ENCODE measurements around the gene METTL24.
"Not testable (repeated sequence)": the region's sequence is repeated elsewhere in the genome, so short reads cannot be mapped to it uniquely, and the experiment has no call there.

METTL24 gene

DNA sequence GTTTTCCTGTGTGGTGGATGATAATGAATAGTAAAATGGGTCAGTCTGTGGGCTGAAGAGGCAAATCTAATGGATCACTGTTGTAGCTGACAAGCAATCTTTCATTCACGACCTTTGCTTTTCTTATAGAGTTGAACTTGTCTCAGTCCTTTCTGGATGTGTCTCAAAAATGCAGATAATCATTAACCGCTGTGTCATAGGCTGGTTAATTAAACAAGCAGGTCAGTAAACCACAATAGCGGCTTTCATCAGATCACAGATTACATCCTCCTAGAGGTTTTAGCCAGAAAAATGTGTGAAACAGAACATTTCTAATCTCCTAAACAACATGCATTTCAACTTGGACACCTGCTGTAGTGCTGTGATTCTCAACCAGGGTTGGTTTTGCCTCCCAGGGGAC is 2.5 kb upstream of the METTL24 start:
- FAIRE-seq (peak; percentile 20), DNase-seq (ENCODE audit: low spot score) (peak; percentile 33)

DNA sequence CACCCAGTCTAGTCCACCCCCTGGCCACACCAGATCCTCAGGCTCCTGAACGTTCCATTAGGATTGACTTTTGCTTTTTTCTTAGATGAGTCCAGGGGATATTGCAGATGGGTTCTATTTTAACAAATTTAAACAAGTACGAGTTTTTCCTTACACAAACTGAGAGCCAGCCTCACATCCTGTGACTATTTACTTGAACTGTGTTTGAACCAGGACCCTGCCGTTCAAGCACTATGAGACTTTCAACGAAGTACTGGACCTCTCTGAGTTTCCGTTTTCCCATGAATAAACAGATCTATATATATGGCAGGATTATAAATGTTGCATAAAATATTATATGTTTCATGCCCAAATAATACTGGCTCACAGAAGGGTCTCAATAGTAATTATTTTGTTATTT is 1.4 kb upstream of the METTL24 start:
- DNase-seq (ENCODE audit: low spot score) = no peak
- FAIRE-seq = no peak

DNA sequence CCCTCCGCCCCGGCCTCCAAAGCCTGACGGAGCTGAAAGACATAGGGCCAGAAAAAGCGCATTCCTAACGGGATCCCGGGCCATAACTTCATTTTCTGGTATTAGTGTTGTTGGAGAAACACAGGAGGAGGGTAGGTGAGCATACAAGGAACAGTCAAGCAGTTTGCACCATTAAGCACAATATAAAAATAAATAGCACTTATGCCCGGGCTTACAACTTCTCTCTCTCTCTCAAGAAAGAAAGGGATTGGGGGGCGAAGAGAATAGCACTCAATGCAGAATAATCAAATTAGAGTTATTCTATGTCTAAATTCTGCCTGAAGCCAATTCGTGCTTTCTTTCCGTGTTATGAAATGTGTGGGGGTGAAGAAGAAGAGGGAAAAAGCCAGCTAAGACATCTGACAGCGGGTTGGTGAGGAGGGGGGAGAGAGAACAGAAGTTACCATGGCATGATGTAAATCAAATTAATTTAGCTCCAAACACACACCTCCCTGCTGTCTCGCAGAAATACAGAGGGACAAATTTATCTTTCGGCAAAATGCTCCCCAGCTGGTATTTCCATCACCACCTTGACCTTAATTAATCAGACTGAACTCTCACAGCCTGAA is 508 bp upstream of the METTL24 start:
- FAIRE-seq = no peak
- DNase-seq (ENCODE audit: low spot score) = no peak

DNA sequence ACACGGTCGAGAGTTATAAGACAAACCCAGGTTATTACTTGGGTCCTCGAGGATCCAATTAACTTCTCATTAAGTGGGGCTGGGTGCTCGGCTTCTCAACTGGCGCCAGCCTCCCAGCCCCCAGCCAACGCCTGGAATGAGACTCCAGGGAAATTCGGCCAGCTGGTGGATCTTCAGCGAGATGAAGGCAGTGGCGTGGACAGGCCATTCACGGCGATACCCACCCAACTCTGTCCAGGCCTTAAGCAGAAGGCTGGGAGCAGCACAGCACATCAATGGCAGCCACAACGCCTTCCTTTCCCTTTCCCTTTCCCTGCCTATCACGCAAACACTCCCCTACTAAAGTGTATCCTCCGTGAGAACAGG is 868 bp downstream of the METTL24 start:
- FAIRE-seq (no peak), DNase-seq (ENCODE audit: low spot score) (no peak)

DNA sequence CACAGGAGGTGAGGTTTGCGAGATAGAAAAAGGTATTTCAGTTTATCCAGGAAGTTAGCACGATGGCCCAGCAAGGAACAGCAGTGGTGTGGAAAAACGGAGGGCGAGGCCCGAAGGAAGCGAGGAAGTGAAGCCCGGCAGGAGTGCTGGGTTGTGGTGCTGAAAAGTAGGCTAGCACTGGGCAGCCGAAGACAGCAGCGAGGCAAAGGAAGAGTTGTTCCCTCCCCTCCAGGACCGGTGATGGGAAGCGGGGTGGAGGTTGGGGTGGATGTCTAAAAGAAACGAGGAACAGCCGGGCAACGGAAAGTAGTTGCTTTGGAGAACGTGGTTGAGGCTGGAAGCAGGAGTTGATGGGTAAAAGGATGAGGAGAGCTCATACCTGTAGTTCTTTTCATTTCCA is 1.4 kb downstream of the METTL24 start:
- FAIRE-seq (no peak), DNase-seq (ENCODE audit: low spot score) (no peak)

DNA sequence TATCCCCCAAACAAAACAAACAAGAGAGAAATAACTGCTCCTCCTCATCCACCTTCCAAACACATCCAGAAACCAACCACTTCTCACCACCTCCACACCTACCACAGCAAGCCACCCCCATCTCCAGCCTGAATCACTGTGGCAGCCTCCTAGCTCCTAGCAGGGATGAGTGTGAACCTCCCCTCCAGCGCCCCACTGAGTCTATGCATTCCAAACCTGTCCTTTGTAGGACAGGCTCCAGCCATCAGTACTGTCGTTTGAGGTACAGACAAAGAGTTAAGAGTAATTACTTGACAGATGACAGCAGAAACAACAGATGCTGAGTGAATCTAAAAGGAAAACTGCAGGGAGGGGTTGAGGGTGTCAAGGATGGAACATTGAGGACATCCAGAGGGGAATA is 2.4 kb downstream of the METTL24 start:
- FAIRE-seq (no peak), DNase-seq (ENCODE audit: low spot score) (no peak)

DNA sequence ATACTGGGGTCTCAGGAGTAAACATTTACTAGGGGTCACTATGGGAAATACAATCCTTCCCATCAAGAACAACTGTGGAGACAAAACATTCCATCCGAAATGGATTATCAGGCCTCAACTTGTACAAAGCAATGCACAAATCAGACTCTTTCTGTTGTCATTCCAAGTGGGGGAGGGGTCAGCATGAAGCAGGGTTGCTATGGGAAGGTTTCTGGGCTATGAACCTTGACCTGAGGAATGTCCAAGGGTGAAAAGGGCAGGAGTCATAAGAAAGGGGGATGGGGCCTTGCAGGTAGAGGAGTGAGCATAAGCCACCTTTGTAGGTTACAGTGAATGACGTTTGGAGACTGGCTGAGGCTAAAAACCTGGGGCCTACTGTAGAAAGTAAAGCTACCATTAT is 3.1 kb downstream of the METTL24 start:
- no peak for FAIRE-seq

DNA sequence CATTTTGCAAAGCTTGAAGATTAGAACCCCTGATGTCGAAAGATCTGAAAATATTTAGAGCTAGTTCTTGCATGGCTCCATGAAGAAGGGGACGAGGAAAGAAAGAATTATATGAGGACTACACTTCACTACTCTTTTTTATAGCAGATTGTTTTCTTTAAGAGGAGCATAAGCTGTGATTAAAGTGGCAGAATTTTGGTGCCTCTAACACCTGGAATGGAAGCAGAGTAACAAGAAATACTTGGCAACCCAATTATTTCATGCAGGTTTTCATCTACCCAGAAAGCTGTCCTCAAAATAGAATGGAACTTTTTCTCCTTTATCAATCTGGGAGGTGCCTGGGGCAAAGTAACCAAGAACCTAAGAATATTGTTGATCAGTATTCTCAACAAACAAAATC is 4.0 kb downstream of the METTL24 start:
- DNase-seq (ENCODE audit: low spot score) = no peak
- FAIRE-seq = no peak

More for the DNA sequence above, 3.1 kb downstream of the METTL24 start:
- no peak for DNase-seq (ENCODE audit: low spot score)

DNA sequence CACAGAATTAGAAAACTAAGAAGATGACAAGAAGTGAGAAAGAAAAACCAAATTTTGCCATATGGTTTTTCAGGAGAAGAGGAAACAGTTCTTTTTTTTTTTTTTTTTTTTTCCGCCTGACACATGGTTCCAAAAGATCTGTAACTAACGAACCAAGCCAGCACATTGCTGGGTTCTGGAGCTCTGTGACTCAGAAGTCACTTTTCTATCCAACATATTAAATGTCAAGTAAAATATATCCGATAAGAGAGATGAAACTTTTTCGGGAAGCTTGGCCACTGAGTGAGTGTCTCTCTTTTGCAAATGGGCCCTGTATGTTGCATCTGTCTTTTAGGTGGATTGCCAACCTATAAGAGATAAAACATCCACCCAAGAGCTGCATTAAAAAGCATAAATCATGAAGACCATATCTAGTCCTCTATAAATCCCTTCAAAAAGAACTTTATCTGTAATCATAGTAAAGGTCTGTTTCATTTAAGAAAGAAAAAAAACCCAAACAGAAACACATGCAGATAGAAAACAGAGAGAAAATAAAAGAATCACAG is 4.6 kb downstream of the METTL24 start:
- DNase-seq (ENCODE audit: low spot score) (no peak), FAIRE-seq (no peak)

DNA sequence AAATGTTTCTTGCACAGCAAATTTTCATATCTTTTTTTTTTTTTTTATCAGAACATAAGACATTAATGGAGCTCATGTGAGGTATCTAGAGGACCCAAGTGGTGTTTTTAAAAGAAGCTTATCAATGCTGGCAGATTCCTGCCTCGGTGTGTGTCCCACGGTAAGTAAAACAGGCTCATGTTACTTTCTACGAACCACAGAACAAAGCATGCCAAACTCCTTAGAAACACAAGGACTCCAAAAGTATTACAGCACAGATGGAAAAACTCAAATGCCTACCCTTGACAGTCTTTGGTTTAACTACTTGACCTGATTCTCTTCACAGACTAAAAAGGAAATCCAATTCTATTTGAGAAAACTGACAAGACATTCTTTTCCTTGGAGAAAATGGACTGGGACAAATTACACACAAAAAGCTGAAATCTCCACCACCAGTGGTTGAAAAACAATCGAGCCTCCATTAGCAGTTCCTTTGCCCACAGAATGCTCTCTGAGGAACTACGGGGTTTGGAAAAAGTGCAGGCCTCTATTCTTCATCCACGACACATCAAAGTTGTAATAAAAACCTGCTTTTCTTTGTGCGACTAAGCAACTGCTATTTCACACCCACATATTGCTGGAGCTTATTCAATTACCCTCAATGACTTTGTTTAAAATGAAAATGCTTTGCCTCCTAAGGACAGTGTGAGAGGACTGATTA is 5.4 kb downstream of the METTL24 start:
- DNase-seq (ENCODE audit: low spot score) = no peak
- FAIRE-seq = no peak

DNA sequence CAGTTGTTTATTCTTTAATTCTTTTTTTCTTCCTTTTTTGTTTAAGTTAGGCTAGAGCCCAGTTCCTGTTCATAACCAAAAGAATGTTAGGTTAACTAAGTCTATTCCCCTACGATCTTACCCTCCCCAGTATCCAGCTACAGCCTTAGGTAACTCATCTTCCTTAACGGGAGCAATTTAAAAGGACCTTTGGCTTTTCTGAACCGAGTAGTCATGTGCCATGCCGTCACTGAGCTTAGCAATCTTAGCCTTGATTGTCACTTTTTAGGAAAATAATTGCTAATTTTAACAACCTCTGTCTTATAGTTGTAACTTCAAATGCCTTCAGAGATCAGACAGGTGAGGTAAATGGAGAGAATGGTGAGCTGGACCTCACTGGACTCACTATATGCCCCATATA is 6.2 kb downstream of the METTL24 start:
- DNase-seq (ENCODE audit: low spot score) (no peak), FAIRE-seq (no peak)

DNA sequence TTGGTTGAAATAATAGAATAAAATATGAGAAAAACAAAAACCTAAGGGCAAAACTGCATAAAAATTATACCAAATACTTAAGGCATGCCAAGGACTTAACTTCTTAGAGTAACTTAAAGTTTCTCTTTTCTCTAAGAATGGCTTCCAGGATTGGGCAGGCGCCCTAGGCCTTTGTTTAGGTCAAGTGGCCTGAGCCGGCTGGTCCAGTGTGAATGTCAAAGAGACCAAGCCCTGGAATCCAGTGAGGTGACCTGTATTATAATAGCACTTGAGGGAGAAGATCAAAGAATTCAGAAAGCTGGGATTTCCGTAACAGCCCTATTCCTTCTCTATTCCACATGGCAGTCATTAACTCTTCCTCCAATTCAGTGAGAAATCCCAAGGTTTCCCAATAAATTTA is 6.6 kb downstream of the METTL24 start:
- DNase-seq (ENCODE audit: low spot score) (no peak), FAIRE-seq (no peak)

DNA sequence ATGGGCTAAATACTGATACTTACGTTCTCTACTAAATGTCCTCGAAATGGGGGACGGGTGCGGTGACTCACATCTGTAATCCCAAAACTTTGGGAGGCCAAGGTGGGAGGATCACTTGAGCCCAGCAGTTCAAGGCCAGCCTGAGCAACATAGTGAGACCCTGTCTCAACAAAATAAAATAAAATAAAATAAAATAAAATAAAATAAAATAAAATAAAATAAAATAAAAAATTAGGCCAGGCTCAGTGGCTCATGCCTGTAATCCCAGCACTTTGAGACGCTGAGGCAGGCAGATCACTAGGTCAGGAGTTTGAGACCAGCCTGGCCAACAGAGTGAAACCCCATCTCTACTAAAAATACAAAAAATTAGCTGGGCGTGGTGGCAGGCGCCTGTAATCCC is 7.6 kb downstream of the METTL24 start:
- DNase-seq (ENCODE audit: low spot score); FAIRE-seq: not testable (repeated sequence)

DNA sequence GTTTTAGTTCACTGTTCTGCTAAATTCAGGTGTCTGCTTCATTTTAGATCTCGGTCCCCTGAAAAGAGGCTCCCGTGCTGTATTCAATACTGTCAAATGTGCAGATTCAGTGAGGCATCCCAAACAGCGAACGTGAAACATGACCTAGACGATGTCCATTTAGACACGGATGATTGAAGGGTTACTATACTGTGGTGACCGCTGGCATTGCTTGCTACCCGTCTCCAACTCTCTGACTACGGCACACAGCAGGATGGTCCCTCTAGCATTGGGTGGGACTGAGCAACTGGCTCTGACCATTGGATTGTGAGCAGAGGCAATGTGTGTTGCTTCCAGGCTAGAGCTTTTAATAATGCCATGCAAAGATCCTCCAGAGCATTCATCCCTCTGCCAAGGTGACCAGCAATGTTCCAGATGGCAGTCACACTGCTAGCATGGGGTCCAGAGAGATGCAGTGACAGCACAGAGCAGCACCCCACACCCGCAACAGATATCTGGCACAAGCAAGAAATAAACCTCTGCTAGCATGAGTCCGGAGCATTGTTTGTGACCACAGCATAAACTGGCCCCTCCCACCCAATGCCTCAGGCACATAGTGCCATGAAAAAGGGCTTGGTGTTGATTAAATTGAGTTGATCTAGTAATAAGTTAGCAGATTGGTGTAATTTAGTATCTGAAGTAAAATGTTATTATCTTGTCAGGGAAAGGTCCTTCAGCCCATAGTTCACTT is 9.0 kb downstream of the METTL24 start:
- FAIRE-seq = no peak

DNA sequence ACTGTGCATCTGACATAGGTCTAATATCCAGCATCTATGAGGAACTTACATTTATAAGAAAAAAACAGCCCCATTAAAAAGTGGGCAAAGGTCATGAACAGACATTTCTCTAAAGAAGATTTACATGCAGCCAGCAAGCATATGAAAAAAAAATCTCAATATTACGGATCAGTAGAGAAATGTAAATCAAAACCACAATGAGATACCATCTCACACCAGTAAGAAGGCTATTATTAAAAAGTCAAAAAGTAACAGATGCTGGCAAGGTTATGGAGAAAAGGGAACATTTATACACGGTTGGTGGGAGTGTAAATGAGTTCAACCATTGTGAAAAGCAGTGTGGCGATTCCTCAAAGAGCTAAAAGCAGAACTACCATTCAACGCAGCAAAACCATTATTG is 13.1 kb downstream of the METTL24 start:
- FAIRE-seq = no peak
- DNase-seq (ENCODE audit: low spot score) = no peak

More for the DNA sequence above, 9.0 kb downstream of the METTL24 start:
- DNase-seq (ENCODE audit: low spot score) = no peak

DNA sequence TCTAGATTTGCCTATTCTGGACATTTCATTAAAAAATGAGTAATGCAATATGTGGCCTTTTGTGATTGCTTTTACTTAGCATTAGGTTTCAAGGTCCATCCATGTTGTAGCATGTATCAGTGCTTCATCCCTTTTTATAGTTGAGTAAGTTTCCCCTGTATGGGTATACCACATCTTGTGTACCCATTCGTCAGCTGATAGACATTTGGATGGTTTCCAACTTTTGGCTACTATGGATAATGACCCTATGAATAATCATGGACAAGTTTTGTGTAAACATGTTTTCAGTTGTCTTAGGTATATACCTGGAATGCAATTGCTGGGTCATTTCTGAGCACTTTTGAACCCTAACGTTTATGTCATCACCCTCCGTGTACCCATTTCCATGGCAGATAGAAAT is 15.4 kb downstream of the METTL24 start:
- FAIRE-seq (no peak), DNase-seq (ENCODE audit: low spot score) (no peak)

DNA sequence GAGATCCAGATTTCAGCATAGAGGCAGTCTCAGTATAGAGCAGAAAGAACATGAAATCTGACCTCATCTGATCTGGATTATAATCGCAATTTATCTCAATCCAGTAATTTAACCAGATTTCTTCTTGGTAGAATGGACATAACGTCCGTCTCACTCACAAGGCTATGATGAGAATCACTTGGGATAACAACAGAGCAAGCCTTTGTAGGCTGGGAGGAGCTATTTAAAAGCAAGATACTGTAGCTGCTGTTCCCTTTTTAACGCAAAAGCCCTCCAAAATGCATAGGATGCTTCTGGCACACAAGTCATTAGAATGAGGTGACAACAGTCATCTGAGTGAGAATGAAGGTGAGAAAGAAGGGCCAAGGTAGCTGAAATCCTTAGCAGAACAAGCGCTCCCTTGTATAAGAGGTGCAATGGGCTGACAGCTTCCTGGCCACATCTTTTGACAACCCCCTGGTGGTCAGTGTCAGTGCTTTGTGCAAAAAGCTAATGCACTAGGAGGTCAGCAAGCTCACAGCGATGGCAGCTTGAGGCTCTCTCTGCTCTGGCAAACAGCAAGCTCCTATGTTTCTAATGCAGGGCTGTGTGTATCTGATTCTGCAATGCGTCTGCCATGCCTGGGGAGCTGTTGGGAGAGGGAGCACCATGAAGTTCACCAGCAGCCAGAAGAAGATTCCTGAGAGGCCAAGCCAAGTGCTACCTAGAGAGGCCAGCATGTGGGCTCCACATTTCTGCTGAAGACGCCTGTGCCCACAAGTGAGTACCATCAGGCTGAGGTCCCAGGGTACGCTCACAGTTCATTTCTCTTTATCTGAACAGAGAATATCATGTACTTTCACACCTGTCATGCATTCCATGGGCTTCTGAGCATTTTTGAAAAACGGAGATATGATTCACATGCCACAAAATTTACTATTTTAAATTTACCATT is 16.2 kb downstream of the METTL24 start:
- no peak for FAIRE-seq
- DNase-seq (ENCODE audit: low spot score) = no peak

DNA sequence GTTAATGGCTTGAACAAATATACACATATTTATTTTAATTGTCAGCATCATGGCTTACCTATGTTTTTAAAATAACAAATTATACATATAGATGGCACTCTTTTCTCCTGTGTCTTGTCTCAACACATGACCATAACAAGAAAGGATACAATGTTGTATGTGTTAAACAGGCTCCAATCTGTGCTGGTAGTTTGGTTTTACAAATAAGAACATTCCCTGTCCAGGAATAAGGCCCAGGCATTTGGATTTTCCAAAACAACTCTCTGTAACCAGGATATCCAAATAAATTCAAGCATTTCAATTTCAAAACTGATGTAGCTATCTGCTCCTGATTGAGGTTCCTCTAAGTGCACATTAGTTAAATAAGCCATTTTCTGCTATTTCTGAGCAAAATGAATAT is 17.1 kb downstream of the METTL24 start:
- DNase-seq (ENCODE audit: low spot score) = no peak

DNA sequence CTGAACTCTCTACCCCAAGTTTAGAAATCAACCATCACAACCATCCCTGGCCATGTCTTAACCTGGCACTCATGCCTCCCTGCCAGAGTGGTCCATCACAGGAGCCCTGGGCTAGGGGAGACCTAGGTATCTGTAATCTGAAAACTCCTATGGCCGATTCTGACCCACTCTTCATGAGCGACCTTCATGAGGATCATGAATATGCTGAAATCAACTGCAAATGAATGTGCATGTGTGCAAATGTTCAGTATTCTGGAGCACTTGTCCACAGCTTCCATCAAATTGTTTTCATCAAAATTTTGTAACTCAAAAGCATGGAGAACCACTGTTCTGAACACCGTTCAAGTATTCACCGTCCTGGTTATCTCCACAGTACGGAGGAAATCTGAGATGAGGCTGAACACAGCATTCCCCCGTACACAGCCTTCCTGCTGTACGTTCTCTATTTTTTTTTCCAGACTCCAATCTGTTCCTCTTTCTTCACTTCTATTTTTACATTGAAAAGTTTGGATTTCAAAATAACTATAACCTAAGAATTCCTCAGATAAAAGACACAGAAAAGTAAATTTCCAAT is 17.7 kb downstream of the METTL24 start:
- FAIRE-seq = no peak
- DNase-seq (ENCODE audit: low spot score) = no peak

More for the DNA sequence above, 17.1 kb downstream of the METTL24 start:
- no peak for FAIRE-seq

DNA sequence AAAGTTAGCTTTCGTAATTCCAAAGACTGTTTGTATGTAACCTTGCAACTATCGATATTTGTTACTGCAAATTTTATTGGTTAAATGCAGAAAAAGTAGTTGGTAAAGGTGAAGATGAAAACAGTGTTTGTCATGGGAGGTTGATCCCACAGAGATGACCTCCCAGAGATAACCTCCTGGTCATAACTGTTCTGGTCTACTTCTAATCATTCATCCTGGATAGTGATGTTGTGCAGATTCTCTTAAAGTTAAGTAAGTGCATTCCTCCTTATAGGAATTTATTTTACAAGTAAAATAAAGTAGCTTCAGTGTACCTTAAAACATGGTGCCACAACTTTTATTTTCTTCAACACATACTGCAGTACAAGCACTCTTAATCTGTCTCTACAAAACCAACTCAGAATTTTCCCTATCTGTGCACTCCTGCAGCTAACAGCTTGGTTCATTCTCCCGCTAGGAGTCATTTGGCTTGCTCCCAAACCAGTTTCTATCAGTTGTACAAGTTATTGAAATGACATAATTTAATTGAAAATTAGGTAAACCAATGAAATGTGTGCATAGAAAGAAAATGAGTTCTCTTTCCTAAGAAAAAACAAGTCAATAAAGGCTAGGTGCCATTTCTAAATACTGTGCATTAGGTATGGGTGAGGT is 19.2 kb downstream of the METTL24 start:
- FAIRE-seq = no peak
- no peak for DNase-seq (ENCODE audit: low spot score)

All from RCC 7860 (cell line).